HG03045 (cell line): ENCODE measurements around the gene SHROOM3.

ENCODE experiments used
- ATAC-seq: cut with Tn5 transposase; IDR thresholded peaks from one replicate; pipeline ENCODE4 v1.9.1; 2021; ENCODE audit warnings: mild to moderate bottlenecking, moderate library complexity; ENCODE audit not compliant: unreplicated experiment

The SHROOM3 gene

GRCh38 chr4:76589402-76589801 is 154.4 kb downstream of the SHROOM3 start:
- ATAC-seq = no peak

GRCh38 chr4:76589872-76590797 is 155.1 kb downstream of the SHROOM3 start:
- ATAC-seq = no peak

- no peak for ATAC-seq
Measured at GRCh38 chr4:76590798-76591281, 155.8 kb downstream of the SHROOM3 start.

GRCh38 chr4:76591992-76592391 is 157.0 kb downstream of the SHROOM3 start:
- ATAC-seq = no peak

- no peak for ATAC-seq
Measured at GRCh38 chr4:76592460-76592859, 157.4 kb downstream of the SHROOM3 start.

GRCh38 chr4:76594173-76594572 is 159.1 kb downstream of the SHROOM3 start:
- ATAC-seq = no peak

- no peak for ATAC-seq
Measured at GRCh38 chr4:76595435-76595834, 160.4 kb downstream of the SHROOM3 start.

- no peak for ATAC-seq
Measured at GRCh38 chr4:76596713-76597112, 161.7 kb downstream of the SHROOM3 start.

GRCh38 chr4:76597423-76597979 is 162.5 kb downstream of the SHROOM3 start:
- ATAC-seq = no peak

GRCh38 chr4:76600447-76600846 is 165.4 kb downstream of the SHROOM3 start:
- ATAC-seq = no peak

- no peak for ATAC-seq
Measured at GRCh38 chr4:76601791-76602190, 166.8 kb downstream of the SHROOM3 start.

- no peak for ATAC-seq
Measured at GRCh38 chr4:76605099-76605563, 170.1 kb downstream of the SHROOM3 start.

- ATAC-seq = no peak
Measured at GRCh38 chr4:76606645-76607265, 171.7 kb downstream of the SHROOM3 start.

- peak; percentile 90 for ATAC-seq
Measured at GRCh38 chr4:76607266-76607799, 172.3 kb downstream of the SHROOM3 start.

- no peak for ATAC-seq
Measured at GRCh38 chr4:76607846-76608245, 172.8 kb downstream of the SHROOM3 start.

GRCh38 chr4:76608549-76608948 is 173.5 kb downstream of the SHROOM3 start:
- ATAC-seq = peak; percentile 39

- ATAC-seq = no peak
Measured at GRCh38 chr4:76610751-76611547, 175.9 kb downstream of the SHROOM3 start.

- no peak for ATAC-seq
Measured at GRCh38 chr4:76611616-76612207, 176.7 kb downstream of the SHROOM3 start.

- no peak for ATAC-seq
Measured at GRCh38 chr4:76614589-76614988, 179.6 kb downstream of the SHROOM3 start.

- ATAC-seq = no peak
Measured at GRCh38 chr4:76615999-76616398, 181.0 kb downstream of the SHROOM3 start.
